Measurements from ENCODE around the gene APOB.

DNA sequence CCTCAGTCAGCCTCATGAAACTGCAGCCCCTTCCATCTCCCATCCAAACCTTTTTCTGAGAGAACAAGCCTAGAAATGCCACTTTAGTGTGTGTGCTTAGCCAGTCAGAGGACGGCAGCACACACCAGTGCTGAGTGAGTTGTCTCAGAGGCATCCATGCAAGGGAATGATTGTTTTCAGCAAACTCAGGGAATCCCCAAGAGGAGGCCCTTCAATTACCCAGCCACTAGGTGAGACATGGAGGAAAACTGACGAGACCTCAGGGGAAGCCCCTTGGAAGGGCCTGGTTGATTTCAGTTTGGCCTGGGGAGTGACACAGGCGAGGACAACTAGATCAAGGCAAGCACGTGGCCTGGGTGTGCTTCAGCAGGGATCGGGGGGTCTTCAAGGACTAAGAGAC is 49.7 kb downstream of the APOB start:
- TF ChIP-seq POLR2A (IDR thresholded peaks at IDR 0.05) (no peak), CTCF (IDR thresholded peaks at IDR 0.05) (no peak), POLR2AphosphoS5 (IDR thresholded peaks at IDR 0.05) (no peak)
